GM21576 (cell line): ENCODE results near the gene NEK6.
"Not testable (repeated sequence)": the region's sequence is repeated elsewhere in the genome, so short reads cannot be mapped to it uniquely, and the experiment has no call there.

Experiments used
- ATAC-seq: cut with Tn5 transposase; IDR thresholded peaks from one replicate; pipeline ENCODE4 v1.9.1; 2021; ENCODE audit warnings: mild to moderate bottlenecking, moderate library complexity; ENCODE audit not compliant: unreplicated experiment

The NEK6 gene

DNA sequence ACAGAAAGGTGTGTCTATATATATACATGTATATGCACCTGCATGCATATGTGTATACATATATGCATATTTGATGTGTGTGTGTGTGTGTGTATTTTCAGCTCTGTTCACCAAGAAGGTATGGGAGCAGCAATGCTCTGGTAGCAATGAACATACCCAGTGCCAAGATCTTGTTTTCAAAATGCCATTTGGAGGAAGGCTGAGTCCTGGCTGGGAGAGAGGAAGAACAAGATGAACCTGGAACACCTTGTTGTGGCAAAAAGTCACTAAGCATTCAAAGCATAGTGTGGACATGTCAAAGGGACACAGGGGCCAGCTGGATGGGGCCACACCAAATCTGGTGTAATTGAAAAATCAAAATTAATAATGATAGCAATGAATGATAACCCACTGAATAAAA is 31.8 kb upstream of the NEK6 start:
- no peak for ATAC-seq

DNA sequence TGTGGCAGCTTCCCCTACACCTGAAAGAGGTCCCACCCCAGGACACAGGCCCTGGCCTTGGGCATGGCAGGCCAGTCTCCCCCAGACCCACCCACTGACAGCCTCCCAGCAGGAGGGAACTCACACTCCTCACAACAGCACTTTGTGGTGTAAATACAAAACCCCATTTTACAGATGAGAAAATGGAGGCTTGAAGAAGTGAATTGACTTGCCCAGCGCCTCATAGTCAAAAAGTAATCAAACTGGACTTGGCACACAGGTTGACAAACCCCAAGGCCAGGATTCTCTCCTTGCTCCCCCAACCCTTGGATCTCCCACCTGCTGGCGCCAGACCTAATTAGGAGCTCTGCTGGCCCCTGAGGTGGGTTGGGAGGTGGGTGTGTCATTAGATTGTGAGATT is 29.2 kb upstream of the NEK6 start:
- no peak for ATAC-seq

DNA sequence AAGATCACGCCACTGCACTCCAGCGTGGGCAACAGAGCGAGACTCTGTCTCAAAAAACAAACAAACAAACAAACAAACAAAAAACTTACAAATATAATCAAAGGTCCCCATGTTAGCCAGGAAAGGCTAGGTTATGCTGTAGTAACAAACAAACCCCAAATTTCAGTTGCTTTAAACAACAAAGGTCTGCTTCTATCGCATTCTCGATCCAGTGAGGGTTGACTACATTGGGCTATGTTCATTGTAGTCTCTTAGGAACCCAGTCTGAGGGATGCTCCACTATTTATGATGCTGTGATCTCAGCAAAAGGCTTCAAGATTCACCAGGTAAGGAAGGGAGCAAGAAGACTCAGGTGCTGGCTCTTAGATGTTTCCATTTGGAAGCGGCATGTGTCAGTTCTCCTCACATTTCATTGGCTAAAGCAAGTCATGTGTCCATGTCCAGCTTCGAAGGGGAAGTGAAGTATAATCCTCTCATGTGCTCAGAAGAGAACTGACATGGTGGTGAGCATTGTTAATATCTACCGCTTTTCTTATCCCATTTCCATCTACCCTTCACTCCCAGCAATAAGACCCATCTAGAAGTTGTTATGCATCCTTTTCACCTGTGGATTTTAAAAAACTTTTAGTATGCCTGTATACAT is 26.5 kb upstream of the NEK6 start:
- no peak for ATAC-seq

DNA sequence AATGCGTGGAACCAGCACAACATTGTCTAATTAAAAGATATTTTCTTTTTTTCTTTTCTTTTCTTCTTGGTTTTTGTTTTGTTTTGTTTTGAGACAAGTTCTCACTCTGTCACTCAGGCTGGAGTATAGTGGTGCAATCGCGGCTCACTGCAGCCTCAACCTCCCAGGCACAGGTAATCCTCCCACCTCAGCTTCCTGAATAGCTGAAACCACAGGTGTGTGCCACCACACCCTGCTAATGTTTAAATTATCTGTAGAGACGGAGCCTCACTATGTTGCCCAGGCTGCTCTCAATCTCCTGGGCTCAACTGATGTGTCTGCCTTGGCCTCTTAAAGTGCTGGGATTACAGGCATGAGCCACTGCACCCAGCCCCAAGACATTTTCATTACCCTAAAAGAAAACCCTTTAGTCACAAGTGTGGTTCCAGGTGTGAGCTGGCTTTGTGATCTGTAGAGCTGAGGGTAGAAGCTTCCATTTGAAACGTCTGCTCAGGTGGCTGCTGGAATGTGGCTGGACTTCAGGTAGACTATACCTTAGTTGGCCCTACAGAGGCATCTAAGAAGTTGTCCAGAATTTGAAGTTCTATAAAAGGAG is 19.1 kb upstream of the NEK6 start:
- ATAC-seq, result no peak

DNA sequence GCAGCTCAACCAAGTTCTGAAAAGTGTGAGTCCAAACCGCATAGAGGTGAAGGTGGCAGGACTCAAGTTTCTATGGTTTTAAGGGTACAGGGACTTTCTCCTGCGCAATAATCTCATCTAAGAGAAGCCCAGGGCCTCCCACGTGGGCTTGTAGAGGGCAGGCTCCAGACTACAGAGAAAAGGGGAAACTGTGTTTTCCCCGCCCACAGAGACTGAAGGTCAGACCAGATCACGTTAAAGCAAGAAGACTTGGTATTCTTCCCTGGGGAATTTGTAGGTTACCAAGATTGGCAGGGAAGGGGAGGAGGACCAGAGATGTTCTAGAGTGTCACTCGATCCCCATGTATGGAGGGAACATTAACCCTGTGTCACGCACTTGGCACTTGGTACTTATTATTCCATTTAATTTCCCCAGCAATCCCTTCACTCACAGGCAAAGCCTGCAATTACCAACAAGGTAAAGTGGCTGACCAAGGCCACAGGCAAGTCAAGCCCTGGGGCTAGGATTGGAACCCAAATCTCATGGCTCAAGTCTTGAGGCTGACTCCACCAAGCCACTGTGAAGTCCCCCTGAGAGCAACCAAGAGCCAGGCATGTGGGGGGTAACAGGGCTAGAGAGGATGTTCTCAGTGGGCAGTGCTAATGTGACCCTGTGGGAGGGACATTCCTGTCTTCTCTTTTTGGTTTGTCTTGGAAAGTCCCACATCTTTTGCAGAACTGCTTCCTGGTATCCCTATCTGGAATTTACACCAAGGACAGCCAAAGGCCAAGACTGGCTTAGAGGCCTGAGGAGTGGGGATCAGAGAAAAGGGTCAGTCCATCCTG is 18.3 kb upstream of the NEK6 start:
- ATAC-seq, result peak; percentile 57

DNA sequence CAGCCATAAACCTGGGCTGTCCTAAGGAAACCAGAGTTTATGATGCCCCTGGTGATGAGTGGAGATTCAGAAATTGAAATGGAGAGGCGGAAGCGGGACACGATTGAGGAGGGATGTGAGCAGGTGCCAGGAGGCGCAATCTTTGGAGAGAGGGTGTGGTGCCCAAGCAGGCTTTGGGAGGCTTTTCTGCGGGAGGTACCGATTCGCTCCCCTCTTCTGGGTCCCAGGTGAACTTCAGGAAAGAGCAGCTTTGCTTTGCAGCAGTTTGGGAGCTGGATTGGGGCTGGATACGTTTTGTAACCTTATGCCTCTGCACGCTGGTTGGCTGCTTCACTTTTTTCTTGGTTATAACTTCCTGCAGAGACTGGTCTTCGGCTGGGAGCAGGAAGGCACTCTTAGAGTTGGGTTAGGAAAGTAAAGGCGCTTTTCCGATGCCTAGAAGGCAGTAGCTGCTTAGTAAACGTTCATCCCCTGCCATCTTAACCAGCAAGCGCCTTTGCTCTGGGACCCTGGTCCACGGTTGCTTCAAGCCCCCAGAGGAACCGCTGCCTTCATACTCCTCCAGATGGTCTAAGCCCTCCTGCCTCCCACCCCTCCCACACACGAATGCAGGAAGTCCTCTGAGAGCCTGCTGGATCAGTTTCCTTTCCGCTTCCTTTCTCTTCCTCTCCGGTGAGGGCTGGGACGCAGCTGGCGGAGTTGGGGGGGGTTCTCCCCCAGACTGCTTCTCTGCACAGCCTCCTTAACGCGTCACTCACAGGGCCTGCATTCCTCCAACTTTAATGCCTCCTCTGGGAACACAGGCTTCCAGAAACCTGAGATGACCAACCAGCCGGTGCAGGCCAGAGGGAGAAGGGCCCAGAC is 15.2 kb upstream of the NEK6 start:
- no peak for ATAC-seq

DNA sequence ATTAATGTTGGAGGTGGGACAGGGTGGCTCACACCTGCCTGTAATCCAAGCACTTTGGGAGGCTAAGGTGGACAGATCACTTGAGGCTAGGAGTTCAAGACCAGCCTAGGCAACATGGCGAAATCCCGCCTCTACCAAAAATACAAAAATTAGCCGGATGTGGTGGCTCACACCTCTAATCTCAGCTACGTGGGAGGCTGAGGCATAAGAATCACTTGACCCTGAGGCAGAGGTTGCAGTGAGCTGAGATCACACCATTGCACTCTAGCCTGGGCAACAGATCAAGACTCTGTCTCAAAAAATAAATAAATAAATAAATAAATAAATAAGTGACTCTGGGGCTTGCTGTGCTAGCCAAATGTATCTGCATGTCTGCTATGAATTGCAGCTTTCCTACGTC is 10.4 kb upstream of the NEK6 start:
- not testable (repeated sequence) for ATAC-seq

DNA sequence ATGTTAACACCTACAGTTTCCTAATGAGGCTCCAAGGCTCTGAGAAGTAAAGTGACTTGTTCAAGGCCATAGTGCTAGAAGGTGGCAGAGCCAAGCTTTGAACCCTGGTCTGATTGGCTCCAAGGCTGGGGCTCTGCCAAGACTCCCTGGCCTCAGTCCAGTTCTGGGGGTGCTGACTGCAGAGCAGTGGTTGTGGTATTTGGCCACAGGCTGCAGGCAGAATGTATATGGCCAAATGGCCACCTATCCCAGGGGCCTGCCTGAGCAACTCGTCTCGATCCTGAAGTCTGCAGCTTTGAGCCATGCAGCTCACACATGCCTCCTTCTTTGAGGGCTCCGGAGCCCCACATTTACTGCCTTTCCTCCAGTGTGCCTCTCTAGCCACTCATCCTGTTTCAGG is 9.7 kb upstream of the NEK6 start:
- ATAC-seq, result no peak

DNA sequence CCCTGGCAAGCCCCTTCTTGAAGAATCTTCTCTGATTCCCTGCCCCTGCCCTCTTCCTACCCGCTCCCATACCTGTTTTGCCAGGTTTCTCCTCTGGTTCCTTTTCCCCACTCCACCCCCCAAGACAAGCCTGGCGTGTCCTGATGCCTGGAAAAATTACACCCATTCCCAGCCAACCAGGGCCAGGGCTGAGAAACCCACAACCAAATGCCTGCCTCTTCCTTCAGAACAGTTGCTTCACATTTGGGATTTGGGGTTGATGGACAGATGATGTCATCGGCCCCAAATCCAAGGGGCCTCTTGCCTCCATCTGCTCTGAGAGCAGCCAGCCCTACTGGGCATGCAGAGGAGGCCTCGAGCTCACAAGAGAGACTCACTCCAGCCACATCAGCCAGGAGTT is 8.8 kb upstream of the NEK6 start:
- ATAC-seq, result no peak

DNA sequence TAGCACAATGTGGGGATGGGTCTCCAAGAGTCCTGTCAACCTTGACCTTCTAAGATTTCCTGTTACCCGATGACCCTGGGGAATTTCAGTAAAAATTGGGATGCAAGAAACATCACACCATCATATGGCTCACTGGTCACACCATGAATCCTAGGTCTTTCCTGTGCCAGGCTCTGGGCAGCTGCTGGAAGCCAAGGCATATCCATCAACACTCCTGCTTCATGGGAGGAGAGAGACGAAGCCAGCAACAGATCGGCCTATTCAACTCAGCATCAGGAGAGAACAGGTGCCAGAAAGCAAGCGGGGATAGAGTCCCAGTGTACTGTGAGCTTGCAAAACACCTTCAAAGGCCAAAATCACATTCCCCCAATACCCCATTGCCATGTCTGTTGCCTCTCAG is 6.5 kb upstream of the NEK6 start:
- ATAC-seq, result no peak

DNA sequence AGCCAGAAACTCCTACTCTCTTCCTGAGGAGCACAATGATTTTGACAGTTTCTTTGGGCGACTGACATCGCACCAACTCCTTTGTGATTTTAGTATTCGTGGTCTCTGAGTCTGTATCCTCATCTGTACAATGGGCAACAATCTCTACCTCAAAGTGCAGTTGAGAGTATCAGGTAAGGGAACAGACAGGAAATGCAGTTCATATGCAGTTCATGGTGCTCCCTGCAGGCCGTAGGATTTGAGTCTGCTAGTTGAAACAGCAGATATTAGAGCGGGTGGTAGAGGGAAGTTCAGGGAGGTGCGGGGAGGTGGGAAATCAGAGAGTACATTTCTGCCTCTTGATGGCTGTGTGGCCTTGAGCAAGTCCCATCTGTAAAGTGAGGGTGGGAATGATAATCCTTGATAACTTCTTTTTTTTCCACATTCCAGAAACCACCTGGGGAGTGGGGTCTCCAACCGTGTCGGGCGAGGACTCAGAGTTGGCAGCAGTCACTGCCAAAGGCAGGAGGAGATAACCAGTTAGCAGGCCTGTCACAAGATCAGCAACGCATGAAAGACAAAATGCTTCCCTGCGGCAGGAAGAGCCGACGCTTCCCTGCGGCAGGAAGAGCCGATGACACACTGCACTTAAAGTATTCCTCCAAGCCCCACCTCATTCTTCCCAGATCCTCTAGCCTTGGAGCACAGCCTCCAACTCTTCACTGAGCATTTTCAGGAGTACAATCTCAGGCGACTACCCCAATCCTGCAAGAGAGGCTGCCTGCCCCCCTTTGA is 6.0 kb upstream of the NEK6 start:
- ATAC-seq, result no peak

DNA sequence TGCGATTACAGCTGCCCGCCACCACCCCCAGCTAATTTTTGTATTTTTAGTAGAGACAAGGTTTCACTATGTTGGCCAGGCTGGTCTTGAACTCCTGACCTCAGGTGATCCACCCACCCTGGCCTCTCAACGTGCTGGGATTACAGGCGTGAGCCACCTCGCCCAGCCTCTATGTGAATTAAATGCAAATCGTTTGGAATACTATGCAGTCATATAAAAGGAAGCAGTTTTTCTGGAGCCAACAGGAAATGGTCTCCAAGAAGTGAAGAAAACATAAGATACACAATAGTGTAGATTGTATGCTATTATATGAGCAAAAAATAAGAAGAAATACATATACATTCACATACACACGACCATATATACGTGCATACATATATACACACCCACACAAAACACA is 4.9 kb upstream of the NEK6 start:
- ATAC-seq, result not testable (repeated sequence)

DNA sequence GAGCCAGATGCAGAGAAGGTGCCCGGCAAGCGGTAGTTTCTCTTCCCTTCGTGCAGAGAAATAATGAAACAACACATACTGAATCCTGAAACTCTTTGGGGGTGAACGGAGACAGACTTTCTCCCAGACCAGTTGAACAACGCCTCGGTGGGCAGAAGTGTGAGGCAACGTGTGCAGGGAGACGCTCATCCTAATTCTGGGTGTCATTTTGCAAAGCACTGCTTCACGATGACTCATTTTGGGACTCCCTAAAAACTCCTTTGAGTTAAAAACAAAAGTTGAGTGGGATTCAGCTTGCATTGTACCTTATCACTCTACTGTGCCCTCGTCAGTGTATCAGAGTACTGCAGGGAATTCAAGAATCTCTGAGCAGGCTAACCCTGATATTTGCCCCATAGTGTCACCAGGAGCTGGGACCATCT is 3.5 kb upstream of the NEK6 start:
- peak; percentile 56 for ATAC-seq

DNA sequence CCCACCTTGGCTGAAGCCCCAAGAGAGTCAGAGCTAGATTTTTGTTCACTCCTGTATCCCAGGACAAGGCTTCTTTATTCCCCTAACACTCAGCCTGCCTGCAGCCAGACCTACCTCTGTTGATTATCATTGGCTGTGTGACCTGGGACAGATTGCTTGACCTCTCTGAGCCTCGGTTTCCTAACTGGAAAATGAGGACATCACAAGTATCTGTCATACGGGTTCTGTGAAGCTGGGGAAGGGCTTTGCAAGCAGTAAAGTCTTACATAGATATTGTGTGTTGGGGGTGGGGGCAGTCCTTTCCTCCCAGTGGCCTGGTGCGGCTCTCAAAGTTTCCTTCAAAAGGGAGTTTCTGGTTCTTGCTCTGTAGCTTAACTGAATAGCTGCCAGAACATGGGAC is 2.5 kb upstream of the NEK6 start:
- ATAC-seq, result no peak

DNA sequence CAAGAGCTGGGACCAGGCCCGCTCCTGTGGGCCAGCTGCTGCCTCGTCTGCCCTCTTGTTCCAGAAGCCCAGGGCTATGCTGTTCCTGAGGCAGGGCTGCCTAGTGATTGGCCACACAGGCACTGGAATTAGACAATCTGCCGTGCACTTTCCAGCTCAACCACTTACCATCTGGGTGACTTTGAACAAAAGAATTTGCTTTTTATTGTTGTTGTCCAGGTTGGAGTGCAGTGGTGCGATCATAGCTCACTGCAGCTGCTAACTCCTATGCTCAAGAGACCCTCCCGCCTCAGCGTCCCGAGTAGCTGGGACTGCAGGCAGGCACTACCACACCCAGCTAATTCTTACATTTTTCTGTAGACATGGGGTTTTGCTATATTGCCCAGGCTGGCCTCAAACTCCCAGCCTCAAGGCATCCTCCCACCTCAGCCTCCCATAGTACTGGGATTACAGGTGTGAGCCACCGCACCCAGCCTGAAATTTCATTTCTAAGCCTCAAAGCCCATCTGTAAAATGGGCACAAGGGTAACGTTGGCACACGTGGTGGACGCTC is 1.2 kb upstream of the NEK6 start:
- ATAC-seq, result no peak

DNA sequence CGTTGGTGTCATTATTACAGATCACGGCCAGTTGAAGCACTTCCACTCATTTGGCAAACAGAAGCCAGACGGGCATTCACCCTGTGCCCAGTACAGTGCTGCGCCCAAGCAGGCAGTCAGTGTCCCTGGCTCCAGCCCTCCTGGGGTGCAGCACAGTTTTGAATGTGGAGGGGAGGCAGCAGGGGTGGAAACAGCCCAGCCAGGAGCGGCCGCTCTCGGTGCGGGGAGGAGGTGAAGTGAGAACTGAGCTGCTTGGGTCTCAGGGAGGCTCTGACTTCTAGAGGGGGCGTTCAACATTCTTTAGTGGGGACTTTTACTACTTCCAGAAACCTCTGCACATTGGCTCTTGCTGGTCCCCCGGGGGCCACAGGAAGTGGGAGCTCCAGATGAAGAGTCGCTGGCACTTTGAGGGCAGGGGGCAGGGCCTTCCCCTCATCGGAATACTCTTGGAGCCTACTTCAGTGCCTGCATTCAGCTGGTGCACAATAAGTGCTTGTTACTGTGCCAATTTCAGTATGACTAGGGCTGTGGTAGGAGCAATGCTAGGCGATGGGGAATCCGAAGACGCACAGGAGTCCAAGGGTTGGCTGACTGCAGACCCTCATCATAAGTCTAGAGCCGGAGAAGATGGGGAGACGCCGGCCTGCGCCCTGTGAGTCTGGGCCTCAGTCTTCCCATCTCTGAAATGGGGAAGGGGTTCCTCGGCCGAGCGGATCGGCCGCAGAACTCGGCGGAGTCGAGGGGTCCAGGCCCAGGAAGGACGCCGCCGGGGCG is 492 bp upstream of the NEK6 start:
- no peak for ATAC-seq

DNA sequence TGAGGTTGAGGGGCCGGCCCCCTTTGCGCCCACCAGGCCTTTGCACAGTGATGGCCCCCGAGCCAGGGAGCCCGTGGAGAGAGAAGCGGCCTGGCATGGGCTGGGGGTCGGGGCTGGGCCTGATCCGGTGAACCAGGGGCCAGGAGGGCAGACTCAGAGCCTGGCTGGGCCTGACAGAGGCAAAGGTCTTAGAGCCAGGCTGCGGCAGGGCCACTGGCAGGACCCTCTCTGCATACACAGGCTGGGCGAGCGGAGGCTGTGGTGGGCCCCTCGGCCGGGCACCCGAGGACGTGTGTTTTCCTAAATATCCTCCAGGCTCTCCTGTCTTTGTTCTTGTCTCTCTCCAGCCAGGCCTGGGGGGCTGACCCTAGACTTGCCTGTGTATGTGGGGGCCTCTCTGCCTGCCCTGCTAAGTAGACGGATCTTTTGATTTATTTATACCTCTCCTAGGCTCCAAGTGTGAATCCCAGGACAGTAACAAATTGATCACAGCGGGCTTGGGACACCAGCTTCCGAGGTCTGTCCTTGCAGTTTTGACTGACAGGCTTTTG is 933 bp downstream of the NEK6 start:
- no peak for ATAC-seq

DNA sequence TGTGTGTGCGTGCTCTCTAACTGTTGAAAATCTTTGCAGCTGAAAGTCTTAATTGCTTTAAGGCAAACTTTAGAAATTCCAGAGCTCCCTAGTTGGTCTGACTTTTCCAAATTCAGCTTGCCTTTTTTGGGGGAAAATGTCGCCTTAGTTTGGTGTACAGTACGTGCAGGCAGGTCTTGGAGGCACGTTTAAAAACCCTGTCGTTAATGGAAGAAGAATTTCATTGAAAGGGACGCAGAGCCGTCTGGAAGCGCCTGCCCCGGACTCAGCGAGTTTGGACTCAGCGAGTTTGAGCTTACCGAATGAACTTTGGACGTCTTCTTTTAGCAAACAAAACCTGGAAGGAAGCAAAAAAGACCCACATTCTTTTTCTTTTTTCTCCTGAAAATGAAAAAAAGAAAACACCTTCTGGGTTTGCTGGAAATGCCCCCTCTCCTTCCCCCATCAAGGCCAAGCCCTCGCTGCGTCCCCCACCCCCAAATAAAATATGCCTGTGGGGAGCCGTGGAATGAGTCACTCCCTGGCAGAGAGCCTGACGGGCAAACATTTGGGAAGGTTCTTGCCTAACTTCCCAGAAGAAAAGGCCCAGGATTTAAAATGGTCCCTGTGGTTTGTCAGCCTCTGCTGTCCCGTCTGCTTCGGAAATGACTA is 1.5 kb downstream of the NEK6 start:
- ATAC-seq, result no peak
